Heart left ventricle (tissue), 16 donors: ENCODE data around the gene PRM2. TPM values are rescaled to one million over a fixed set of nuclear protein-coding genes. Genes with fewer than 3 reads are reported as not detected.

Experiments
- ATAC-seq, 4 donors: fragments of 200-7000 bp; cut with Tn5 transposase; one replicate each; pipeline ENCODE4 v1.9.1; 2020 to 2022; ENCODE audit warnings: moderate library complexity in 4 of 4, mild to moderate bottlenecking in 3 of 4, moderate number of reproducible peaks in 1 of 4
- DNase-seq, 5 donors: peaks; one replicate each; pipeline ENCODE4 v3.0.0-alpha.2; 2020
- H3K27ac ChIP-seq, 12 donors: fragments of 200-600 bp; sonication (generic) in 4 of 12; one replicate each; pipeline versions ENCODE4 v1.5.0 to v1.8.0; 2016 to 2022; ENCODE audit warnings: mild to moderate bottlenecking in 2 of 12
- H3K27me3 ChIP-seq, 9 donors: fragments of 200-600 bp; sonication (generic) in 2 of 9; one replicate each; pipeline versions ENCODE4 v1.5.1 to v1.8.0; 2016 to 2022; ENCODE audit warnings: mild to moderate bottlenecking in 3 of 9
- H3K36me3 ChIP-seq, 9 donors: fragments of 200-600 bp; sonication (generic) in 2 of 9; one replicate each; pipeline versions ENCODE4 v1.5.0 to v1.8.0; 2018 to 2022; ENCODE audit warnings: mild to moderate bottlenecking in 2 of 9
- H3K4me1 ChIP-seq, 12 donors: fragments of 200-600 bp; sonication (generic) in 4 of 12; one replicate each; pipeline versions ENCODE4 v1.5.0 to v1.8.0; 2016 to 2022; ENCODE audit warnings: mild to moderate bottlenecking in 3 of 12
- H3K4me3 ChIP-seq, 12 donors: fragments of 200-600 bp; sonication (generic) in 4 of 12; one replicate each; pipeline versions ENCODE4 v1.5.0 to v1.8.0; 2017 to 2022; ENCODE audit warnings: mild to moderate bottlenecking in 9 of 12, moderate library complexity in 4 of 12
- H3K9me3 ChIP-seq, 12 donors: fragments of 200-600 bp; sonication (generic) in 4 of 12; one replicate each; pipeline versions ENCODE4 v1.5.0 to v1.8.0; 2016 to 2022; ENCODE audit warnings: mild to moderate bottlenecking in 1 of 12
- CTCF ChIP-seq, 12 donors: fragments of 200-600 bp; sonication (generic) in 4 of 12; IDR thresholded peaks; one replicate each; pipeline versions ENCODE4 v1.5.0 to v1.8.0; 2018 to 2022; ENCODE audit warnings: antibody characterized with exemption in 12 of 12, mild to moderate bottlenecking in 5 of 12
- POLR2A ChIP-seq, 2 donors: fragments of 450-650 bp; IDR thresholded peaks; one replicate each; pipeline ENCODE4 v1.6.1; 2017; ENCODE audit warnings: antibody characterized with exemption in 2 of 2, mild to moderate bottlenecking in 2 of 2, moderate library complexity in 2 of 2
- WGBS, 4 donors: extraction: QIAGEN DNeasy Blood & Tissue Kit in 2 of 4; methylation state at CpG; one replicate each; pipeline versions ENCODE4 v1.1.5 to v1.1.7; 2013 to 2018; 5-methylcytosine and 5-hydroxymethylcytosine counted together
- intact Hi-C, 10 donors: fragments of 100-400 bp; cut with DNase I; formaldehyde crosslinking; loops; one replicate each; pipeline versions ENCODE4 v1.11.1 to v1.14.2; 2022
- polyA plus RNA-seq, 2 donors: library from polyadenylated mRNA; stranded (reverse); fragments of 200-250 nt; gene quantifications; one replicate each; pipeline ENCODE4 v1.2.3, GENCODE V29; 2013
- total RNA-seq, 9 donors: library from RNA; depleted of rRNA in 2 of 9; stranded (reverse); fragments of >200 nt in 2 of 9; fragmentation: NEBNext Ultra II Directional in 3 of 9; extraction: Animal tissue kit (Norgen Biotek cat#: 25700) in 3 of 9; gene quantifications; one replicate each; pipeline versions ENCODE4 v1.1.0 to v1.2.4, GENCODE V29; 2016 to 2023
- donor health status: ischemic (EF 13 %, LVEDD 7.1; RV severe dilation, severe dysfunction).
- donor health status: healthy with polysubstance abuse.
- donor health status: DM: no; HTN: yes; CAD: no.
- donor health status: DM: no; HTN: no; CAD: no.
- donor health status: ischemic (EF 25% LVEDD 6.9; RV normal size, moderate dysfunction).
- donor health status: ischemic (EF 25% LVEDD 5.7; RV mildly dilated, moderate dysfunction).
- donor health status: healthy.
- donor health status: DM: yes; HTN: yes; CAD: no.
- donor health status: ischemic (EF 35%, LVEDD 5.7; RV mildly dilated, moderate dysfunction).
- donor health status: nonischemic (EF 11% LVEDD 7.7; RV severe dilation, severe dysfunction).
- donor health status: DM: yes; HTN: yes; CAD: no.
- donor health status: PGD.
- donor health status: ischemic (EF 29% LVEDD 5.4; RV normal size, mild dysfunction).
- donor health status: nonischemic (EF 23%, LVEDD 6.1; RV moderate dilation, normal function).

Gene PRM2
- total and polyA plus RNA-seq, 11 donors = not detected

GRCh38 chr16:11296351-11296705 is 20.0 kb upstream of the PRM2 start:
- Histone ChIP-seq H3K27ac (no peak overlapping the region), H3K4me1 (peaks cover 0 to 23% (median 13%) of the 10 kb centered on the region in 12 donors), H3K36me3 (no peaks in the 10 kb centered on the region), H3K4me3 (no peak overlapping the region), H3K27me3 (no peaks in the 10 kb centered on the region), H3K9me3 (no peaks in the 10 kb centered on the region)
- no peak for DNase-seq
- no peak for TF ChIP-seq CTCF (IDR thresholded peaks at IDR 0.05)
- TF ChIP-seq POLR2A (IDR thresholded peaks at IDR 0.05) = no peak
- ATAC-seq = no peak
- intact Hi-C loops = loop anchor here in 4 of 10 donors (5.0 to 10.0 kb wide), 4 partner anchors 34 to 61 kb away; partner anchors contain the start of gene SOCS1 (in 1 of the 4)
- 87 to 91% (median 89%) methylated on average over 3 of the region's 3 CpGs for WGBS, 4 donors

GRCh38 chr16:11295672-11296071 is 19.4 kb upstream of the PRM2 start:
- WGBS, 4 donors = 93 to 95% (median 94%) methylated on average over 4 of the region's 4 CpGs
- H3K27me3 ChIP-seq = no peaks in the 10 kb centered on the region
- no peaks in the 10 kb centered on the region for H3K9me3 ChIP-seq
- no peaks in the 10 kb centered on the region for H3K36me3 ChIP-seq
- TF ChIP-seq CTCF (IDR thresholded peaks at IDR 0.05) (no peak), POLR2A (IDR thresholded peaks at IDR 0.05) (no peak)
- no peak overlapping the region for H3K4me3 ChIP-seq
- intact Hi-C loops = loop anchor here in 4 of 10 donors (5.0 to 10.0 kb wide), 4 partner anchors 33 to 62 kb away; partner anchors contain the start of gene SOCS1 (in 1 of the 4)
- ATAC-seq (no peak), DNase-seq (no peak)
- H3K27ac ChIP-seq = no peak overlapping the region
- peaks cover 0 to 23% (median 13%) of the 10 kb centered on the region in 12 donors for H3K4me1 ChIP-seq

- H3K36me3 ChIP-seq = no peaks in the 10 kb centered on the region
- H3K9me3 ChIP-seq = no peaks in the 10 kb centered on the region
- DNase-seq = no peak
- WGBS, 4 donors = 82 to 90% (median 88%) methylated on average over 7 of the region's 7 CpGs
- H3K4me1 ChIP-seq = peaks cover 0 to 12% (median 6%) of the 10 kb centered on the region in 12 donors
- ATAC-seq = no peak
- no peaks in the 10 kb centered on the region for H3K27me3 ChIP-seq
- no peak overlapping the region for H3K4me3 ChIP-seq
- H3K27ac ChIP-seq = no peak overlapping the region
- intact Hi-C loops = loop anchor here in 1 of 10 donors (10.0 kb wide), 1 partner anchor 63 kb away; no protein-coding TSS in a partner anchor
- TF ChIP-seq POLR2A (IDR thresholded peaks at IDR 0.05) (no peak), CTCF (IDR thresholded peaks at IDR 0.05) (no peak)
These were observed 15.9 kb upstream of the PRM2 start for GRCh38 chr16:11292076-11292748.

GRCh38 chr16:11291091-11291703 is 14.9 kb upstream of the PRM2 start:
- H3K4me3 ChIP-seq = no peak overlapping the region
- no peaks in the 10 kb centered on the region for H3K9me3 ChIP-seq
- 73 to 83% (median 78%) methylated on average over 10 of the region's 10 CpGs for WGBS, 4 donors
- no peak overlapping the region for H3K27ac ChIP-seq
- intact Hi-C loops = loop anchor here in 1 of 10 donors (10.0 kb wide), 1 partner anchor 64 kb away; no protein-coding TSS in a partner anchor
- no peak for DNase-seq
- peaks cover 0 to 1% (median 0%) of the 10 kb centered on the region in 12 donors for H3K4me1 ChIP-seq
- H3K36me3 ChIP-seq = no peaks in the 10 kb centered on the region
- H3K27me3 ChIP-seq = no peaks in the 10 kb centered on the region
- TF ChIP-seq POLR2A (IDR thresholded peaks at IDR 0.05) = no peak
- no peak for TF ChIP-seq CTCF (IDR thresholded peaks at IDR 0.05)
- ATAC-seq = no peak
